Stimulated activated CD4-positive, alpha-beta T cell treated with anti-CD3 and anti-CD28 coated beads, Interleukin-1b, Interleukin-23, amount 100 ng/mL, for 1 hour (primary cell): ENCODE results near the gene VWA8.
"Not testable (repeated sequence)": the region's sequence is repeated elsewhere in the genome, so short reads cannot be mapped to it uniquely, and the experiment has no call there.

ENCODE experiments used
- DNase-seq, 2 donors: peaks; one replicate each; pipeline ENCODE4 v3.0.0-alpha.2; 2020; ENCODE audit warnings: low read depth in 2 of 2

Gene VWA8

DNA sequence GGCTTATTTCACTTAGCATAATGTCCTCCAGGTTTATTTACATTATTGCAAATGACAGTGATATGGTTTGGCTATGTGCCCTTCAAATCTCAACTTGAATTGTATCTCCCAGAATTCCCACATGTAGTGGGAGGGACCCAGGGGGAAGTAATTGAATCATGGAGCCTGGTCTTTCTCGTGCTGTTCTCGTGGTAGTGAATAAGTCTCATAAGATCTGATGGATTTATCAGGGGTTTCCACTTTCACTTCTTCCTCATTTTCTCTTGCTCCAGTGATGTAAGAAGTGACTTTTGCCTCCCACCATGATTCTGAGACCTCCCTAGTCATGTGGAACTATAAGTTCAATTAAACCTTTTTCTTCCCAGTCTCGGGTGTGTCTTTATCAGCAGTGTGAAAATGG is 109.6 kb downstream of the VWA8 start:
- no peak for DNase-seq

DNA sequence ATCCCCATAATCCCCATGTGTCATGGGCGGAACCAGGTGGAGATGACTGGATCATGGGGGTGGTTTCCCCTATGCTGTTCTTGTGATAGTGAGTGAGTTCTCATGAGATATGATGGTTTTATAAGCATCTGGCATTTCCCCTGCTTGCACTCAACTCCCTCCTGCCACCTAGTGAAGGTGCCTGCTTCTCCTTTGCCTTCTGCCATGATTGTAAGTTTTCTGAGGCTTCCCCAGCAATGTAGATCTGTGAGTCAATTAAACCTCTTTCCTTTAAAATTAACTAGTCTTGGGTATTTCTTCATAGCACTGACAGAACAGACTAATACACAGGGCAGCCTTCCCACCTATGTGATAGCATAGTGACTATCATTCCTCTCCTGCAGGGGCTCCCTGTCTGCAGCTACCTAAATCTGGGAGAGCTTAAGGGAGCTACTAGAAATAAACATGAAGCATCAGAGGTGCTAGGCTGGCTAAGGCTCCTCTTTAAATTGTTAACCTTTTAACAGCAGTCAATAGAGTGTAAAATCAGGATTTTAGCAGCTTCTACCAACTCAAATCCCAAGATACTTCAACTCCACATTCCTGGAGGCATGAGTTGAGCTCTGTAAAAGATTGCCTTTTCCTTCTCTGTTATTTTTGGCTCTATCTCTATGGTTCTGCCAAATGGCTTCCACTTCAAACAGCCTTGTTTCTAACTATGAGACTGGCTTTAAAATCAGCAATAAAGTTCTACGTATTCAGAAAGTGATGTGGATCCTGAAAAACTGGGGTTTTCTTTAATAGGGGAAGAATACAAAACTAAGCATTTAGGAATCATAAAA is 112.3 kb downstream of the VWA8 start:
- DNase-seq, result no peak

DNA sequence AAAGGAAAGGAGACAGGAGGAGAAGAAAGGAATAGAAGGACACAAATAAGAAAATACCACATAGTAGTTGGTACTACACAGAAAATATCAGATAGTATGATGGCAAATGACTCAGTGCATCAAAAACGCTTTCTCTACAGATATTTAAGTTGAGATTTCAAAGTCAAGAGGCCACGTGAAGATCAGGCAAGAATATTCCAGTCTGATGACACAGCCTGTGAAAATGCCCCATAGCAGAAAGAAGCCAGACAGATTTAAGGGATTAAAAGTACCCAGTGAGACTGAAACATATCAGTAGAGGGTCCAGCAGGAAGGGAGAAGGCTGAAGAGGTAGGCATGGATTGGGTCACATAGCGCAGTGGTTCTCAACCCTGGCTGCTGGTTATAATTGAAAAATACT is 113.7 kb downstream of the VWA8 start:
- DNase-seq, result no peak

DNA sequence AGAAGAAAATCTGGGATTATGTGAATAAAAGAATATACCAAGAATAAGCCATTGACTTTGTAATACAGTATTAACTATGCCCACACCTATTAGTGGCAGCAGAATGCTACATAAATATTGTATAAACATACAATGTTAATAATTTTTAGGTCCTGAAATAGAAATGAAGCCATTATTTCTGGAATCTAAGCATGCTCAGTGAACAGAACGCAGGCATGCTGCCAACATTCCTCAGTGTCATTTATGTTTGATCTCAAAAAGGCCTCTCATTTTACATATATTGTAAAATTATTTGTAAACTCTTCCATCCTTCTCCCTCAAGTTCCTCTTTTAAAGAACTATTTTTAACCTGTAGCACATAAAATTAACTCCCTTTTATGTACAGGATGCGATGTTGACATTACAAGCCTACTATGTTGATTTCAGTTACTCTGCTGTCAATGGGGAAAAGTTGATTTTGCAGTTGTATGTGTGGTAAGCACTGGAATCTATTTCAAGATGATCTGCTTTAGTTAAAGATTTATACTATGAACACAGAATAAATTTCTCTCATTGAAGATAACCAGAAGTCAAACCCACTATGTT is 118.8 kb downstream of the VWA8 start:
- no peak for DNase-seq

DNA sequence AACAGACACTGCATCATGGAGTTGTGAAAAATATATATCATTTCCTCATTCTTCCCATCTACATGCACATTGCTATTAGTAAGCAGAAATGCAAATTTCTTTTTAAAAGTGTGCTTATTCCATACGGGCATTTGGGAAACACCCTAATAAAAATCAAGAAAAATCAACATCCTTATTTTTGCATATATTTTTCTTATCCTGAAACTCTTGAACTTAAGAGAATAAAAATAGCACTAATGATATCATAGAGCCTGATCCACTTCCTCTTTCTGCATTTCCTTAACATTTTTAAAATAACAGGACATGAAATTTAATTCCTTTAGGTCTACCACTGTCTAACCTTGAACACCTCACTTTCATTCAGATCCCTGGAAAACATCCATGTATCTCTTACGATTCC is 123.3 kb downstream of the VWA8 start:
- DNase-seq, result no peak

DNA sequence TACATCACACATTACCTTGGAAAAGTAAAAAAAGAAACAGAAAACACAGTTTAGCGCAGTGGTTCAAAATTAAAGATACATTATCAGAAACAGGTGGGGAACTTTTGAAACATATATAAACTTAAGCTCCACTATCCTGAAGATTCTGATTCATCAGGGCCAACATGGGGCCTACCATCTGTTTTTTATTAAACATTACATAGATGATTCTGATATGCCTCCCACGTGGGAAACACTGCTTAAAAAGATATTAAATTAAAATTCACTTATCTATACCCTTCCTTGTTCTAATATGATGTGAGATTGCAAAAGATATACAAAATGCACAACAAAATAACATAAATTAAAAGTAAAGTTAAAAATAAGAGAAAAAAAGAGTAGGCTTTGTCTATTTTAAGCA is 125.0 kb downstream of the VWA8 start:
- no peak for DNase-seq

DNA sequence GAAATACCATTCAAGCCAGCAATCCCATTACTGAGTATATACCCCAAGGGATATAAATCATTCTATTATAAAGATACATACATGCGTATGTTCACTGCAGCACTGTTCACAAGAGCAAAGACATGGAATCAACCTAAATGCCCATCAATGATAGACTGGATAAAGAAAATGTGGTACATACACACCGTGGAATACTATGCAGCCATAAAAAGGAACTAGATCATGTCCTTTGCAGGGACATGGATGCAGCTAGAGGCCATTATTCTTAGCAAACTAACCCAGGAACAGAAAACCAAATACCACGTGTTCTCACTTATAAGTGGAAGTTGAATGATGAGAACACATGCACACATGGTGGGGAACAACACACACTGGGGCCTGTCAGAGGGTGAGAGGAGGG is 126.2 kb downstream of the VWA8 start:
- not testable (repeated sequence) for DNase-seq

DNA sequence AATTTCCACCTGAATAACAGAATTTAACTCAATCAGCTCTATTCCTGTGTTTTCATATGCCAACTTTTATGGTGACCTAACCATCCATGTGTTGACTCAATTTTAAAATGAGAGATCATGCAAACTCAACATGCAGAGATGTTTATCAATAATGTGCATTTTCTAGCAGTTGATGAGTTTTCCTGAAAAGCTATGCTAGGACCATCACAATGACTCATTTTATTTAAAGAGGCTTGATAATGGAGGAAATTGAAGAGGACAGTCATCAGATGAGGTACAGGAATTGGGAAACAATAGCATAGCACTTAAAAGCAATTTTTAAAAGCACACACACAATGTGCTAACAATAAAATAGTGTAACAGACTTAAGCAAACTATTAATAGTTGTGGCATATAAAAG is 127.1 kb downstream of the VWA8 start:
- no peak for DNase-seq

DNA sequence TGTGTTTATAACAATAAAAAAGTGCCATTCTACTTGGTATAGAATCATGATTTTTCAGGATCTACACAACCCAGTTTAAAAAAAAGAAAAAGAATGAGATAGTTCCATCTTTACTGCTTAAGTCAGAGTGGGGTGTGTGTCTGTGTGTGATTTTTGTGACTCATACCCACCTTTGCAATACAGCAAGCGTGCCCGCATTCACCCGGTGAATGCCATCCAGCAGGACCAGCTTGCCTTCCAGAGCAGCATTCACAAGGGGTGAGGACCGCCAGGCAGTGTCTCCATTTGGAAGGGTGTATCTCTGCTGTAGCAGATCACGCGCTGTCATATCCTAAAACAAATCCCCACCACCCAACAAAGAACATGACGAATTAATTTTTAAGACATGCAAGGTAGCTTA is 127.7 kb downstream of the VWA8 start:
- no peak for DNase-seq

DNA sequence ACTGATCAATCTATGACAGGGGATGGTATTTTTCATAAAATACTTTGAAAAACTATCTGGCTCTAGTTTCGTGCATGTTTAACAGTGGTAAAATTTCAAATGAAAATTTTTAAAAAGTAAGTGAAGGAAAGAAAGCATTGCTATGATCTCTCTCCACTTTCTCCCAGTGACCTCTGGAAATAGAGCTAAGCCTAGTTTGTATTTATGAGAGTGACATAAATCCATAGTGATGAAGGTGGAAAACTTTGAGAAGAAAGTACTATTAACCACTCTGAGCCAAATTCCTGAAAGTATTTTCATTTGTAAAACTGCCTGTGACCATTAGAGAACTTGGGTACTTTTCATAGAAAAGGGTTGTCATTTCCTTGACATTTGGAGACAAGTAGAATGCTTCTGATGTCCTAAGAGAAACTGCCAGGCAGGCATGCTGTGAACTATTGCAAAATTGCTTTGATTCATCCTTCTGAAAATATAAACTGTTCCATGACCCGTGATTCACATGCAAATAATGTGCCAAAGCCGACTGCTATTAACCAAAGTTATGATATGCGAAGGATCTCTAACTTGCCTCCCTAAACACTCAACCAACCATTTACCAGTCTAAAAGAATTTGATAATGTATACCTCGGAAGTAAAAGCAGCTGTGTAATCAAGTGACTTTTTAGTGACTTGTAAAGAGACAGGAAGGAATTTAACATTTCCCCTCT is 133.2 kb downstream of the VWA8 start:
- no peak for DNase-seq

DNA sequence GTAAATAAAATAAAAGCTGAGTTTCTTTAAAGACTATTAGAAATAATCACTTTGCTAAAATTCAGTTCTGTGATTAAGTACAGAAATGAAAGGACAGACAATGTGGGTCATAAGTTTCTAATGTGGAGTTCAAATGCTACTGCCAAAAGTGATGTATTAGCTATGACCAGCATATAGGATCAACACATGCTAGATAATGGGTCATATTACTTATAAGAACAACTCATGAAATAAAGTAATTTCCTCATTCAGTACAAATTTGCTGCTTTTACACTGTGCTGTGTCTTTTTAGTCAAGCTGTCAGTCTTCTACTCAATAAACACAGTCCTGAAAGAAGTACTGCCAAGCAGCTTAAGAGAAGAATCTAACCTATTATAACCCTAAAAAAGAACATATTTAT is 135.2 kb downstream of the VWA8 start:
- DNase-seq, result no peak

DNA sequence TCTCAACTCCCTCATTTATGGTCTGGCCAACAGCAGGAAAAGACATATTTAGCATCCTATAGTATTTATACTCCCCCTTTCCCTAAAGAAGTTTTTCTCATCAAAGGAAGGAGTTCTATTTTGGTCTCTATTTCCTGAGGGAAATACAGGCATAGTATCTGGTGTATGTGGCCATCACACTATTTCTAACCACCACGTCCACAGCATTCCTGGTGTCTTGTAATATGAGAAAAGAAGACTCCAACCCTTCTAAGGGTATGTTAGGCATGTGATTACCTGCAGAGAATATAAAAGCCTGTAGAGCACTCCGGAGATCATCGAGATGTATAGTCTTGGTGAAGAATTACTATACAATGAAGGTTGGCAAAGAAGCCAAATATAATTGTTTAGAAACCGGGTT is 137.4 kb downstream of the VWA8 start:
- no peak for DNase-seq

DNA sequence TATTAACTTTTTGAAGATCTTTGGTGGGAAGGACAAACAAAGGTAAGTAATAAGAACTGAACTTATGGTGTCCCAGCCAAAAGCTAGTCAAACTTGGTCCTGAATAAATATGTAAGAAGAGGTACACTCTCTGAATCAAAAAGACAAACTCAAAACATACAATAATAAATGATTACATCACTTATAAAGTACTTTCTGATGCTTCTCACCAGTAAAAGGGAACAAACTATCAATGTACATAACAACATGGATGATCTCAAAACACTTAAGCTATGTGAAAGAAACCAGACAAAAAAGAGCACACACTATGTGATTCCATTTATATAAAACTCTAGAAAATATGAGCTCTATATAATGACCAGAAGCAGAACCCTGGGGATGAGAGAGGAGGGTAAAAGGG is 138.3 kb downstream of the VWA8 start:
- no peak for DNase-seq

DNA sequence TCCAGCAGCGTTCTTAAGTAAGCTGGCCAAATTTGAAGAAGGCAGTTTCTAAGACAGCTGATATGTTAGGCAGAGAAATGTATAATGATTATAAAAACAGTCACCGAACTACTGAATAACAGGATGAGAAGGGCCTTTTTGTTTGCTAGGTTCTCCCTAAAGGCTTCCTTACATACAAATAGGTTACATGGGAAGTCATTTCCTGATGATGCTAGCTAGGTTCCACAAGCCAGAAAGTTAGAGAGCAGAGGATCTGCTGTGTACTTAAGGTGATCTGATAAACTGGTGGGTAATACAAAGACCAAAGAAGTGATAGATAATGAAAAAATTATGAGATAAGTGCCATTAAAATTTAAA is 139.7 kb downstream of the VWA8 start:
- no peak for DNase-seq

DNA sequence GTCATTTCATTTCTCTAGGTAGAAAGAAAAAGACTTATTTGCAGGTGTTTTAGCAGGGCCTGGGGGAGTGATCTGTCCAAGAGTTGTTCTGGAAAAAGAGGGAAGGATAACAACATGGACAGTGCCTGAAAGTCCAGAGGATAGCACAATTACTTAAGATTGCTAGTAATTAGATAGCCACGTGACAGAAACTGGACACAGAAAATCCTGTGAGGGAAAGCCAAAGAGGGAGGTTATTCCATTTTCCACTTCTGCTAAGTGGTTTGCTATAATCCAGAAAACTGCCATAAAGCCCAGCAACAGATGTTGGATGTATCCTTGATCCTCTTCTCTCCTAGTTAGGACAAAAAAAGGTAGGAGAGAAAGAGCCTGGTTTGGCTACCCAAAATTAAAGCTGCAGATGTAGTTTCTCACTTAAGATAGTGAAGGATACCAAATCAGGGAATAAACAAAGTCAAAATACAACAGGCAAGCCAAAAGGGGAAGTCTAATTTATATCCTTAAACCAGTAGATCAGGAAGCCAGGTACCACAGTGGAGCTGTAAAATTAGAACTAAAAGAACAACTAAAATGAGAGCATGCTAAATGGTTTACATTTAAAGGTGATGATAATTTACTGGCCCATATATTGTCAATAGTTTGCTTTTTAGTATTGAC is 140.2 kb downstream of the VWA8 start:
- DNase-seq, result no peak

DNA sequence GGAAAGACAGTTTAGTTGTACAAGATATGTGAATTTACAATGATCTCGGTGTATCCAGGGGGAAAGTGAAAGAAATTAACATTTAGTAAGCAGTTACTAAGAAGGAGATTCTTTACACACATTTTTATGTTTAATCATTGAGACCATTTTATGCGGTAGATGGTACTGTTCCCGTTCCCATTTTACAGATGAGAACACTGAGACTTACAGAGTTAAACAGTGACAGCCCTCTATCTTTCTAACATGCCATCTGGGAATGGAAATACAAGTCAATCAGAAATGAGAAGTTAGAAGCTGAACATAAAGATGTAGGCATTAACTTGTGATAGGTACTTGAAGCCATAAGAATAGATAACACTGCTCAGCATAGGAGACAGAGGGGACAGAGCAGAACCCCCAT is 144.9 kb downstream of the VWA8 start:
- DNase-seq, result no peak

DNA sequence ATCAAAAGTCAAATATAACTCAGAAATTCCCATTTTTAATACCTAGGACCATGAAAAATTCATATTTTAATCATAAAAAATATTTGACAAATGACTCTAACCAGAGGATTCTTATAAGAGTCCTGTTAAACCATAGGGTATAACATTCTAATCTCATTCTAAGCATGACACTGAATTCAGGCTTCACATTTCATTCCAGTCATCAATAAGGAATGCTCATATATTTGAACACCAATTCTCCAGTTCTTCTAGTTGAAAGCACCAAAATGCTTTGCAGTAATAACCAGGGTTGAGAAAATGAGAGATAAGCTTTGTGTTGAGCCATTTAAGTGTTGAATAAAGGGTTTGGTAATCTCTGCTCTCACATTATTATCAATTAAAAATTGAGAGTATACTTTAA is 147.5 kb downstream of the VWA8 start:
- DNase-seq, result no peak

DNA sequence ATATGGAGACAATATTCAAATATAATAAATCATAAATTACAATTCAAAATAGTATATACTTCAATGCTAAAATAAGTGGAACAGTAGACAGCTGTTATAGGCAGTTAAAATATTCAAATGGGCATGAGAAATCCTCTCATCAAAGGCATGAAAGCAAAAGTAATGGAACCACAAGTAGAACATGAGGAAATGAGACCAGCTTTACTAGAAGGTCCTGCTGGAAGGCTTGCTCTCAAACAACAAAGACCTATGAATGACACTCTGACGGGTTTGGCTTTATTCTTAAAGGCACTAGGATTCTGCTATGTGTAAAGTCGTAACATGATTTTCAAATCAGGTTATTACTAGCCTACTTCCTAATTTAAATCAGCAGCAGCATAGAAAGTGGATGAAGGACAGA is 148.1 kb downstream of the VWA8 start:
- DNase-seq, result no peak

DNA sequence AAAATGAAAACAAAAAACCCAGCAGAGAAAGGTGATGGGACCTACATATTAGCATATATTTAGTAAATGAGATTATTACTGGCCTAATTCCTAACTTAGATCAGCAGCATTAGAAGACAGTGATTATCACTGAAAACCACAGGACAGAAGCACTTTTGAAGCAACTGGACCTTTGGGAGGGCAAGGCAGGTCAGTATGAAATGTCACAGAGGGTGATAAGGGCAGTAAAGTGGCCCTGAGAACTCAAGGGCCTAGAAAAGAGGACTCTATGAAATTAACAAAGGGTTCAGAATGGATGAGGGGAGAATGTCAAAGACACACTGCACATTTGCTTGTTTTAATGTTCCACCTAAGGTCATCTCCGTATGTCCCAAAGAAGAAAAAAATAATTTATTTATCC is 148.7 kb downstream of the VWA8 start:
- no peak for DNase-seq

DNA sequence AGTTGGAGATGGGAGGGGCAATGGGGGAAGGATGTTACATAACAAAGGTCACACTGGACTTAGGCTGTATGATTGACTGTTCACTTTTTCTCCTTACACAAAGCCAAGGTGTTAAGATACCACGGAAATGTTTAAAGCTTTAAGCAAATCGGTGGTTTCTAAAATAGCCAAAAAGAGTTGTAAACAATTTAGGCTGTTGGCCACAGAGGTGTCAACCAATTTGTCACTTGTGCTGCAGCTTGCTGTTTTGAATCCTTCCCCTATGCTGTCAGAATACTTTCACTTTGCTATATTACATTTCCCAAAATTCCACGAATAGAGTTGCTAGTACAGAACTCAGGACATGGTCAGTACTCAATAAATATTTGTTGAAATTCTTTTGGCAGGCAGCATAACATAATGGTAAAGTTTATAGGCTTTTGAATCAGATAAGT is 149.3 kb downstream of the VWA8 start:
- no peak for DNase-seq

DNA sequence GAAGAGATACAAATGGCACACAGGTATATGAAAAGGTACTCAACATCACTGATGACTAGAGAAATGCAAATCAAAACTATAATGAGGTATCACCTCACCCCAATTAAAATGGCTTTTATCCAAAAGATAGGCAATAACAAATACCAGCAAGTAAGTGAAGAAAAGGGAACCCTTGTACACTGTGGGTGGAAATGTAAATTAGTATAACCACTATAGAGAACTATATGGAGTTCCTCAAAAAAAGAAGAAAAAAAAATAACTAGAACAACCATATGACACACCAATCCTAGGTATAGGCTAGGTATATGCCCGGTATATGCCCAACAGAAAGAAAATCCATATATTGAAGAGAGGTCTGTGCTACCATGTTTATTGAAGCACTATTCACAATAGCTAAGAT is 150.9 kb downstream of the VWA8 start:
- no peak for DNase-seq

DNA sequence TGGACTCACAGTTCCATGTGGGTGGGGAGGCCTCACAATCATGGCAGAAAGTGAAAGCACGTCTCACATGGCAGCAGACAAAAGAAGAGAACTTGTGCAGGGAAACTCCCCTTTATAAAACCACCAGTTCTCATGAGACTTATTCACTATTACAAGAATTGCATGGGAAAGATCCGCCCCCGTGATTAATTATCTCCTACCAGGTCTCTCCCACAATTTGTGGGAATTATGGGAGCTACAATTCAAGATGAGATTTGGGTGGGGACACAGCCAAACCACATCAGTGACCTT is 157.5 kb downstream of the VWA8 start:
- DNase-seq, result not testable (repeated sequence)
